ENCODE data around the gene TMEM82.

The TMEM82 gene

DNA sequence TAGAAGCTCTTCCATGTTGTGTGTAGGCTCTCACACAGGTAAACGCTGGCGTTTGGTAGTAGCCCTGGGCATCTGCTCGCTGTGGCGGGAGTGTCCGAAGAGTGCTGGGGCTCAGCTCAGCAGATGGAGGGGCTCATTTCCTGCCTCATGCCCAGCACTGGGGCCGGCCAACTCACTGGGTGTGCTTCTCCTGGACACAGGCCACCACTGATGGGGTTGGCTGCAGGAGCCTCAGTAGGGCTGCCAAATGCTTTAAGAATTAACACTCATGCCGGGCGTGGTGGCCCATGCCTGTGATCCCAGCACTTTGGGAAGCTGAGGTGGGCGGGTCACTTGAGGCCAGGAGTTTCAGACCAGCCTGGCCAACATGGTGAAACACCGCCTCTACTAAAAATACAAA lies 44.3 kb downstream of the TMEM82 start:
- DNase-seq (ENCODE audit: low spot score), result no peak

GRCh38 chr1:15788624-15789301 lies 46.5 kb downstream of the TMEM82 start:
- no peak for DNase-seq (ENCODE audit: low spot score)

DNA sequence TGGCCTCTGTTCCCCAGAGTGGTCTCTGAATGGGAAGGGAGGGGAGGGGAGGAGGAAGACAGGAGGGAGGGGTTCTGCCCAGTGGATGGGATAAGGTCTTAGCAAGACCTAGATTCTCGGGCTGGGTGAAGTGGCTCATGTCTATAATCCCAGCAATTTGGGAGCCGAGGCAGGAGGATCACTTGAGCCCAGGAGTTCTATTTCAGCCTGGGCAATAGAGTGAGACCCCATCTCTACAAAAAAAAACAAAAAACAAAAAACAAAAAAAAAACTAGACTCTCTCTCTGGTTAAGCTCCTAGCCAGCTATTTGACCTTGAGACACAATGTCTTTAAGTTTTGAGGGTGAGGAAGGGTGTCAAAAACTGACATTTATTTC lies 53.8 kb downstream of the TMEM82 start:
- DNase-seq (ENCODE audit: low spot score), result no peak

Measured in iPS-NIHi11 (cell line).